Prostate gland (tissue), 2 donors: Measurements from ENCODE around the gene FAM181B. TPM values are rescaled to one million over a fixed set of nuclear protein-coding genes. Genes with fewer than 3 reads are reported as not detected.
"Not testable (repeated sequence)": the region's sequence is repeated elsewhere in the genome, so short reads cannot be mapped to it uniquely, and the experiment has no call there.

Experiments used
- DNase-seq: peaks from one replicate; pipeline ENCODE4 v3.0.0-alpha.2; 2019; ENCODE audit warnings: low spot score
- H3K27ac ChIP-seq, 2 donors: fragments of 200-600 bp; sonication (generic); 2 replicates each; pipeline ENCODE4 v1.5.1; 2017 to 2019
- H3K27me3 ChIP-seq: fragments of 200-600 bp; sonication (generic); replicated peaks from 2 replicates; pipeline ENCODE4 v1.5.1; 2019; ENCODE audit not compliant: insufficient read depth
- H3K36me3 ChIP-seq, 2 donors: fragments of 200-600 bp; sonication (generic); 1 replicate in 1 of 2; 2 replicates in 1 of 2; pipeline versions ENCODE4 v1.5.1 to v1.8.1; 2017 to 2019
- H3K4me1 ChIP-seq: fragments of 200-600 bp; sonication (generic); replicated peaks from 2 replicates; pipeline ENCODE4 v1.5.1; 2019
- H3K4me3 ChIP-seq, 2 donors: fragments of 200-600 bp; sonication (generic); 2 replicates each; pipeline ENCODE4 v1.5.1; 2017 to 2019
- H3K9me3 ChIP-seq: fragments of 200-600 bp; sonication (generic); 2 replicates; pipeline ENCODE4 v1.5.1; 2017
- CTCF ChIP-seq, 4 experiments: fragments of 200-600 bp in 2 of 4; fragments of 450-650 bp in 2 of 4; sonication (generic) in 2 of 4; IDR thresholded peaks; 1 replicate in 3 of 4; 2 replicates in 1 of 4; pipeline ENCODE4 v1.5.1; 2016 to 2019; ENCODE audit warnings: antibody characterized with exemption in 4 of 4, mild to moderate bottlenecking in 2 of 4, moderate library complexity in 2 of 4
- POLR2A ChIP-seq: fragments of 450-650 bp; IDR thresholded peaks from one replicate; pipeline ENCODE4 v1.6.1; 2016; ENCODE audit warnings: antibody characterized with exemption, mild to moderate bottlenecking
- POLR2AphosphoS5 ChIP-seq: sonication (generic); formaldehyde crosslinking; IDR thresholded peaks from one replicate; pipeline ENCODE4 v1.6.1; 2017; ENCODE audit warnings: antibody characterized with exemption
- whole genome bisulfite sequencing: methylation state at CpG from one replicate; pipeline ENCODE4 v1.1.5; 2018; 5-methylcytosine and 5-hydroxymethylcytosine counted together
- intact Hi-C: fragments of 100-400 bp; cut with DNase I; formaldehyde crosslinking; loops from one replicate; pipeline ENCODE4 v1.14.2; 2022
- total RNA-seq, 2 donors: library from RNA; depleted of rRNA; stranded (reverse); fragments of >200 nt; gene quantifications; one replicate each; pipeline ENCODE4 v1.1.0, GENCODE V29; 2016

Gene FAM181B
- total RNA-seq, 2 donors from 2014 or later = 0.85 to 2.0 TPM

- H3K27ac ChIP-seq = no peak overlapping the region
- no peaks in the 10 kb centered on the region for H3K9me3 ChIP-seq
- H3K27me3 ChIP-seq = no peaks in the 10 kb centered on the region
- TF ChIP-seq POLR2A = no peak
- no peaks in the 10 kb centered on the region for H3K4me1 ChIP-seq
- no peaks in the 10 kb centered on the region for H3K36me3 ChIP-seq
- no peak for DNase-seq
- intact Hi-C loops = loop anchor here (10.0 kb wide), 1 partner anchor 1048 kb away; no protein-coding TSS in a partner anchor
- H3K4me3 ChIP-seq = no peak overlapping the region
Observed at GRCh38 chr11:82692981-82693380, 40.7 kb downstream of the FAM181B start.

GRCh38 chr11:82689347-82689746, 44.3 kb downstream of the FAM181B start:
- WGBS = 93% methylated on average over 16 of the region's 23 CpGs
- intact Hi-C loops, H3K4me3 ChIP-seq, H3K9me3 ChIP-seq, H3K27me3 ChIP-seq, H3K36me3 ChIP-seq, H3K27ac ChIP-seq, H3K4me1 ChIP-seq, DNase-seq: not testable (repeated sequence)

- Histone ChIP-seq H3K27me3 (no peaks in the 10 kb centered on the region), H3K27ac (no peak overlapping the region), H3K9me3 (no peaks in the 10 kb centered on the region), H3K4me3 (no peak overlapping the region), H3K36me3 (no peaks in the 10 kb centered on the region), H3K4me1 (no peaks in the 10 kb centered on the region)
- 44% methylated on average over 2 of the region's 2 CpGs for WGBS
- TF ChIP-seq POLR2AphosphoS5 (no peak), POLR2A (no peak), CTCF (IDR thresholded peaks at IDR 0.05) (no peak)
- intact Hi-C loops = no loop called here
- DNase-seq = no peak
Observed at GRCh38 chr11:82686211-82686610, 47.5 kb downstream of the FAM181B start.

GRCh38 chr11:82683029-82683428, 50.6 kb downstream of the FAM181B start:
- no peak for DNase-seq
- H3K27me3 ChIP-seq = no peaks in the 10 kb centered on the region
- peak overlapping the region in 1 of 2 donors; percentile 30 for H3K27ac ChIP-seq
- no peak overlapping the region for H3K4me3 ChIP-seq
- H3K4me1 ChIP-seq = no peaks in the 10 kb centered on the region
- no peaks in the 10 kb centered on the region for H3K36me3 ChIP-seq
- intact Hi-C loops = no loop called here
- 90% methylated on average over 5 of the region's 5 CpGs for WGBS
- TF ChIP-seq POLR2A (no peak), POLR2AphosphoS5 (no peak), CTCF (IDR thresholded peaks at IDR 0.05) (no peak)
- H3K9me3 ChIP-seq = no peaks in the 10 kb centered on the region

DNA sequence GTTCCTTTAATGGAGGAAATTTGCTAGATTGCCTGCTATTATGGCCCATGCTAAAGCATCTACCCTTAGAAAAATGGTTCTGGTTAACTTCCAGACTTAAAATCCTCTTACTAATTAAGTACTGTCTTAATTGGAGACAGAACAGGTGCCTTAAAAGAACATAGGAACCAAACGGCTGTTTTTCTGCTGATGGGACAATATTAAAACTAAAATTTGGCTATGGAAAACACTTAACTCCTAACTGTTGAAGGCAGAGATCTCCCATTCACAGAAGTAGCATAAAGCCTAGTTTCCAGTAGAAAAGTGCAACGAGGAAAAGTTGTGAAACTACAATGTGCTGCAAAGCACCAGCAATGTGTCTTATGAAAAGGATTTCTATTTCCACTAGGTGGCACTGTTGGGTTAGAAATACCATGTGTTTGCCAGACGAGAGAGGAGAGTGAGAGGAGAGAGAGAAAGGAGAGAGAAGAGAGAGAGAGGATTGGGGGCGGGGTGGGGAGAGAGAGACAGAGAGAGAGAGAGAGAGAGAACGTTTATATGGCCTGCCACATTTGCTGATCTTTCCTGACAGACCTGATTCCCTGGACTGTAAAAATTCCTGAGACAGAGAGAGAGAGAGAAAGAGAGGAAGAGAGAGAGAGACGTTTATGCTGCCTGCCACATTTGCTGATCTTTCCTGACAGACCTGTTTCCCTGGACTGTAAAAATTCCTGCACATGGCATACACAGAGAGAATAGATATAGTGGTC, 51.5 kb downstream of the FAM181B start:
- H3K9me3 ChIP-seq = no peaks in the 10 kb centered on the region
- 15% methylated on average over 6 of the region's 6 CpGs for WGBS
- intact Hi-C loops = no loop called here
- TF ChIP-seq CTCF (IDR thresholded peaks at IDR 0.05) (peak; percentile 59 to 86 (median 72)), POLR2AphosphoS5 (peak; percentile 25), POLR2A (no peak)
- no peaks in the 10 kb centered on the region for H3K27me3 ChIP-seq
- peak; percentile 80 for DNase-seq
- H3K27ac ChIP-seq = peak overlapping the region; percentile 55 to 59
- H3K36me3 ChIP-seq = no peaks in the 10 kb centered on the region
- no peaks in the 10 kb centered on the region for H3K4me1 ChIP-seq
- no peak overlapping the region for H3K4me3 ChIP-seq

DNA sequence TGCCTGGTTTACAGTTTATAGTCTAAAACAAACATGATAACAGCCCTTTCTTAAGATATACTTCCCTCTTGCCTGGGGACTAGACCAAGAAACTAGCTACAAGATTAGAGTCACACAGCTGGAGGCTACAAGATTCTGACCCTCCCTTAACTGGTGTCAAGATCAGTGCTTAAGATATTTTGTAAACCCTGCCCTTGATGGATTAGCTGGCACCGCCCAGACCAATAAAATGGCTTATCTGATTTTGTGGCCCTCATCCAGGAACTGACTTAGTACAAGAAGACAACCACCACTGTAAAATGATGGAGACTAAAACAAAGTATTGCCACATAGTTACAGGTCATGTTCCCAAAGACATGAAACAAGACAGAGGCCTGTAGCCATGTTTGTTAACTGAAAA, 53.4 kb downstream of the FAM181B start:
- intact Hi-C loops = no loop called here
- no peaks in the 10 kb centered on the region for H3K9me3 ChIP-seq
- no peaks in the 10 kb centered on the region for H3K36me3 ChIP-seq
- H3K27ac ChIP-seq = peak overlapping the region; percentile 8 to 59
- H3K4me3 ChIP-seq = no peak overlapping the region
- 35% methylated on average over 1 of the region's 1 CpG for WGBS
- no peaks in the 10 kb centered on the region for H3K27me3 ChIP-seq
- TF ChIP-seq POLR2A (no peak), CTCF (IDR thresholded peaks at IDR 0.05) (no peak), POLR2AphosphoS5 (peak; percentile 43)
- no peaks in the 10 kb centered on the region for H3K4me1 ChIP-seq
- peak; percentile 34 for DNase-seq
